HEK293T (cell line): Measurements from ENCODE around the gene TOMM5.

Experiments used
- BHLHE40 ChIP-seq: fragments of 450-650 bp; IDR thresholded peaks from 2 replicates; pipeline ENCODE4 v1.6.1; 2016; ENCODE audit warnings: mild to moderate bottlenecking, moderate library complexity, borderline replicate concordance
- ELF4 ChIP-seq: fragments of 450-650 bp; IDR thresholded peaks from 2 replicates; pipeline ENCODE4 v1.6.1; 2017; ENCODE audit warnings: antibody characterized with exemption
- FOXK2 ChIP-seq: fragments of 450-650 bp; IDR thresholded peaks from 2 replicates; pipeline ENCODE4 v1.6.1; 2016; ENCODE audit warnings: mild to moderate bottlenecking
- FOXM1 ChIP-seq: fragments of 450-650 bp; IDR thresholded peaks from 2 replicates; pipeline ENCODE4 v1.6.1; 2017; ENCODE audit warnings: mild to moderate bottlenecking, borderline replicate concordance
- HDGF ChIP-seq: fragments of 450-650 bp; IDR thresholded peaks from 2 replicates; pipeline ENCODE4 v1.6.1; 2017; ENCODE audit warnings: antibody characterized with exemption, borderline replicate concordance
- L3MBTL2 ChIP-seq: fragments of 450-650 bp; conservative IDR thresholded peaks from 2 replicates; pipeline ENCODE4 v1.6.1; 2016; ENCODE audit warnings: mild to moderate bottlenecking
- SP1 ChIP-seq: fragments of 450-650 bp; IDR thresholded peaks from 2 replicates; pipeline ENCODE4 v1.6.1; 2017
- SUZ12 ChIP-seq: fragments of 450-650 bp; IDR thresholded peaks from 2 replicates; pipeline ENCODE4 v1.6.1; 2016; ENCODE audit warnings: mild to moderate bottlenecking
- TARDBP ChIP-seq: fragments of 450-650 bp; IDR thresholded peaks from 2 replicates; pipeline ENCODE4 v1.6.1; 2016

DNA sequence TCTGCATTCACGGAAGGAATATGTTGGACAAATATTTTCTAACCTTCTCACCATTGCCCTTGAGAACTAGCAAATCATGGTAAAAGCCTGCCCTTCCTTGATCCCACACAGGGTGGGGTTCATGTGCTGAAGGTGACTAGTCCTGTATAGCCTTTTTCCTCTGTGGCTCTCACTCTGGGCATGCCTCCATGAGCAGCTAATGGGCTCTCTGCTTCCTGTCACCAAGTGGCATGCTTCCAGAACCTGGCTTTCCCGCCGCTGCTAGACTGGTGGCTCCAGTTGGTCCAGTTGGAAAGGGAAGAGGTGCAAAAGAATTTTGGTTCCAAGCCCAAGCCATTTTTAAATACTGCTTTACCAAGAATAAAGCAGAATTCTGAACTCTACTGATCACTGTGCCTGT lies 51.8 kb downstream of the TOMM5 start:
- TF ChIP-seq ELF4 (no peak), TARDBP (no peak), FOXM1 (no peak), L3MBTL2 (no peak), SUZ12 (no peak), SP1 (no peak), FOXK2 (no peak), BHLHE40 (no peak), HDGF (no peak)
